ENCODE results near the gene RNF213. TPM values are rescaled to one million over a fixed set of nuclear protein-coding genes. Genes with fewer than 3 reads are reported as not detected.

The RNF213 gene
- total and polyA plus RNA-seq, 4 donors: 45.1 to 78.3 (median 59.3) TPM

DNA sequence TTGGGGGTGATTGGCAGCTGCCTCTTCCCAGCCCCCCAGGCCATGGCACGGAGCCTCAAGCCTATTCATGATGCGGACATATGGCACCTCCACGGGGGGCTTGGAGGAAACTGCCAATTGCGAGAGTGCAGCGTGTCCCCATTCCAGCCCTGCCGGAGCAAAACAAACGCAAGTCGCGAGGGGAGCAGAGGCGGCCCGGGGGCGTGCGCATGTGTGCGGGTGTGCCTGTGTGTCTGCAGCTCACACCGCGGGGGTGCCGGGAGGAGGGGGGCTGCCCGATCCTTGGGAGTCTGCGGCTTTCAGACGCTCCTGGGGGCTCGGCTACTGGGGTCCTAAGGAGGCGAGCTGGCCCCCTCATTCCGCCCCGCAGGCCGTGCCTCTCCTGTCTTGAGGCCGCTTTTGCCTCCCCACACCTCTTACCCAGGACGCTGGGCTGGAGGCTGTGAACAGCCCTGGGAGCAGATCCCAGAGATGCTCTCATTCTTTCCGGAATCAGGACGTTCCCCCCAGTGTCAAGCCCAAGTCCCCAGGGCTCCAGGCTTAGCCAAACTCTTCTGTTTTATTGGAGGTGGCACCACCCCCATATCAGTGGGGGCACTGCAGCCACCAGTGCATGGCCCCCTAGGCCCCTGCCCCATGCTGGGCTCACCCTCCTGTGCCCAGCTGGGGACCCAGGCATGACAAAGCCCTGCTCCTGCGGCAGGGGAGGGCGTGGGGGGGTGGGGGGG, 183.4 kb downstream of the RNF213 start:
- peak in 2 of 6 donors; percentile 89 for DNase-seq (ENCODE audit: low read depth in 4 of 6, low spot score in 6 of 6)
- WGBS (ENCODE audit: insufficient coverage): 5% methylated on average over 29 of the region's 31 CpGs
- Histone ChIP-seq H3K27me3 (ENCODE audit: control insufficient read depth, insufficient read depth, low read length) (no peaks in the 10 kb centered on the region), H3K4me1 (ENCODE audit: control insufficient read depth, insufficient read depth, low read length) (peaks cover 56% of the 10 kb centered on the region), H3K9me3 (ENCODE audit: control insufficient read depth, insufficient read depth, low read length) (no peaks in the 10 kb centered on the region), H3K27ac (ENCODE audit: low read depth, low read length) (no peak overlapping the region), H3K36me3 (ENCODE audit: control insufficient read depth, insufficient read depth, low read length) (peaks cover 13% of the 10 kb centered on the region), H3K4me3 (ENCODE audit: low read depth, low read length) (no peak overlapping the region)

DNA sequence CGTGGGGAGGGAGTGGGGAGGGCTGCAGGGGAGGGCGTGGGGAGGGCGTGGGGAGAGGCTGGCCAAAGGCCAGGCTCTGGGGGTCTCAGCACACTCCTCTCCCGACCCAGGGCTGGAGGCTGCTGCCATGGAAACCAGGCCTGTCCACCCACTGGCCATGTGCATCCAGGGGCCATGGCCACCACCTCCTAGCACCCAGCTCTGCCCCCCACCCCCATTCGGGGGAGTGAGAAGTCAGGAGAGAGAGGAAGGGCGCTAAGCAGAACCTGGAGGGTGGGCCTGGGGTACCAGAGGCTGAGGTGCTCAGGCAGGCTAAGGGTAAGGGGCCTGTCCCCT, 184.0 kb downstream of the RNF213 start:
- H3K9me3 ChIP-seq (ENCODE audit: control insufficient read depth, insufficient read depth, low read length): no peaks in the 10 kb centered on the region
- peaks cover 56% of the 10 kb centered on the region for H3K4me1 ChIP-seq (ENCODE audit: control insufficient read depth, insufficient read depth, low read length)
- H3K27me3 ChIP-seq (ENCODE audit: control insufficient read depth, insufficient read depth, low read length): no peaks in the 10 kb centered on the region
- peaks cover 12% of the 10 kb centered on the region for H3K36me3 ChIP-seq (ENCODE audit: control insufficient read depth, insufficient read depth, low read length)
- H3K27ac ChIP-seq (ENCODE audit: low read depth, low read length): no peak overlapping the region
- no peak overlapping the region for H3K4me3 ChIP-seq (ENCODE audit: low read depth, low read length)
- 33% methylated on average over 2 of the region's 6 CpGs for WGBS (ENCODE audit: insufficient coverage)
- no peak for DNase-seq (ENCODE audit: low read depth in 4 of 6, low spot score in 6 of 6)

DNA sequence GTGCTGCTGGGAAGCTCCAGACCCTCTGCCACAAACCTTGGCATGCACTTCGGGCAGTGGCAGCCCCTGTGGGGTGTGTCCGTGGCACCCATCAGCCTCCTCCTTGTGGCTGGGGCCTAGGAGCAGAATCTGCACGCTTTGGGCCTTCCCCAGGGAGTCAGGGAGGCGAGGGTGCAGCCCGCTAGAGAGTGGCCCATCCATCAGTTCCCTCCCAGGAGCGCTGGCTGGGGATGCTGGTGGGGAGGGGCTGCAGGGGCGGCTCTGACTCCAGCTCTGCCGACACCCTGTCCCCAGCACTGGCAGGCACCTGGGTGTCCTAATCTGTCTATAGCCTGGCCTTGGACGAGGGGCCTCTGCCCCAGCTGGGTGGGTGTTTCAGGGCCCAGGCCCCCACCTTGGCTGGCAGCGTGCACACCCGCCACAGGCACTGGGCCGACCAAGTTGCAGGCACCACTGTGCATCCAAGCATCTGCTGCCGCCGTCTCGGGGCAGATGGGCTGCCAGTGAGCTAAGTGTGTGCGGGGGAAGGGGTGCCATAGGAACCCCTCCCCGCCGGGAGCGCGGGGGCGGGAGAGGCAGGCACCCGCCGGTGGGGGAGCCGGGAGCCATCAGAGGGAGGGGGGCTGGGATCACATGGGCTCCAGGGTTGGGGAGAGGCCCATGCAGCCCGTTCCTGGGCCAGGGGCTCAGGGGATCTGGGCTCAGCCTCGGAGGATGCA, 184.5 kb downstream of the RNF213 start:
- H3K9me3 ChIP-seq (ENCODE audit: control insufficient read depth, insufficient read depth, low read length): no peaks in the 10 kb centered on the region
- H3K27me3 ChIP-seq (ENCODE audit: control insufficient read depth, insufficient read depth, low read length): no peaks in the 10 kb centered on the region
- H3K27ac ChIP-seq (ENCODE audit: low read depth, low read length): no peak overlapping the region
- WGBS (ENCODE audit: insufficient coverage): 33% methylated on average over 23 of the region's 26 CpGs
- H3K4me3 ChIP-seq (ENCODE audit: low read depth, low read length): no peak overlapping the region
- peaks cover 57% of the 10 kb centered on the region for H3K4me1 ChIP-seq (ENCODE audit: control insufficient read depth, insufficient read depth, low read length)
- peaks cover 10% of the 10 kb centered on the region for H3K36me3 ChIP-seq (ENCODE audit: control insufficient read depth, insufficient read depth, low read length)
- DNase-seq (ENCODE audit: low read depth in 4 of 6, low spot score in 6 of 6): peak in 2 of 6 donors; percentile 45 to 90

DNA sequence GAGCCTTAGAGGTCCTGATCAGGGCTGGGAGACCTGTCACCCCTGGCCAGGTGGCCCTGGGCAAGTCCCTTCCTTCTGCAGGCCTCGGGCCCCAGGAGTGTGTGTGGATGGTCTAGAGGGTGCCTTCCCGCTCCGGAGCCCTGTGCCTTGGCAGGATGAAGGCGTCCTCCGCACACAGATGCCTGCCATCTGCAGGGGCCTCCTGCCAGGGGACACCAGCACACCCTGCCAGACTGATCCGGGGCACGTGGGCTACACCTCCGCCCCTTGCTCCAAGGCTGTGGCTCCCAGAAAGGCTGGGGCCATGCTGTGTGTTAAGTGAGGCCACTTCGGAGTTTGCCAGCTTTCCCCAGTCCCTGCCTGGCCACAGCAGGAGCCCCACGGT, 185.1 kb downstream of the RNF213 start:
- H3K27ac ChIP-seq (ENCODE audit: low read depth, low read length): no peak overlapping the region
- H3K36me3 ChIP-seq (ENCODE audit: control insufficient read depth, insufficient read depth, low read length): peaks cover 10% of the 10 kb centered on the region
- H3K4me3 ChIP-seq (ENCODE audit: low read depth, low read length): no peak overlapping the region
- WGBS (ENCODE audit: insufficient coverage): 58% methylated on average over 3 of the region's 10 CpGs
- DNase-seq (ENCODE audit: low read depth in 4 of 6, low spot score in 6 of 6): peak in 1 of 6 donors; percentile 84
- no peaks in the 10 kb centered on the region for H3K27me3 ChIP-seq (ENCODE audit: control insufficient read depth, insufficient read depth, low read length)
- H3K4me1 ChIP-seq (ENCODE audit: control insufficient read depth, insufficient read depth, low read length): peaks cover 62% of the 10 kb centered on the region
- H3K9me3 ChIP-seq (ENCODE audit: control insufficient read depth, insufficient read depth, low read length): no peaks in the 10 kb centered on the region

DNA sequence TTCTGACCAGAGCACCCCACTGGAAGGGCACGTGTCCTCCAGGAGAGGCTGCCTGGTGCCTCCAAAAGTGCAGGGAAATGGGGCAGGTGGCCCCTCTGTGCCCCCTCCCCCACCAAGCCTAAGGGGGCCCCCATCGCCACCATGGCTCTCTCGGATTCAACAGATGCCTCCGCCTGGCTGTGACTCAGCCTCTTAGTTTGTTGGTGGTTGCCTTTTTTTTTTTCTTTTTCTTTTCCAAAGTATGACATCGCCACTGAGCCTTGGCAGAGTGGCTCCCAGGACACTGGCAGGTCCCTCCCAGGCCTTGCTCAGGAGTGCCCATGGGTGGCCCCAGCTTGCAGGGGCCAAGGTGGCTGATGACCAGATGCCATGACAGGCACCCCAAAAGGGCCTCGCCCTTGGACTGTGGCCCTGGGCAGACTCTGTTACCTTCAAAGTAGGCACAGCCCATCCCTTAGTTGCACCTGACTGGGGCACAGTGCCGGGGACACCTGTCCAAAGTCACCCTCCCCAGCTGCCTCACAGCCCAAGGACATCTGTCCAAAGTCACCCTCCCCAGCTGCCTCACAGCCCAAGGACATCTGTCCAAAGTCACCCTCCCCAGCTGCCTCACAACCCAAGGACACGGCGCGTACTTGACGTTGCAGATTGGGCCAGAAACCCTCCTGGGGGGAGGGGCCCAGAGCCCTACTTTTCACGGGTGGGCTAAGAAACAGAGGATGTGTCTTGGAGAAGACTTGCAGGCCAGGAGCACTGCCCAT, 186.2 kb downstream of the RNF213 start:
- Histone ChIP-seq H3K27me3 (ENCODE audit: control insufficient read depth, insufficient read depth, low read length) (no peaks in the 10 kb centered on the region), H3K4me1 (ENCODE audit: control insufficient read depth, insufficient read depth, low read length) (peaks cover 54% of the 10 kb centered on the region), H3K27ac (ENCODE audit: low read depth, low read length) (no peak overlapping the region), H3K4me3 (ENCODE audit: low read depth, low read length) (no peak overlapping the region), H3K9me3 (ENCODE audit: control insufficient read depth, insufficient read depth, low read length) (no peaks in the 10 kb centered on the region), H3K36me3 (ENCODE audit: control insufficient read depth, insufficient read depth, low read length) (peaks cover 4% of the 10 kb centered on the region)
- DNase-seq (ENCODE audit: low read depth in 4 of 6, low spot score in 6 of 6): peak in 1 of 6 donors; percentile 52
- 70% methylated on average over 5 of the region's 12 CpGs for WGBS (ENCODE audit: insufficient coverage)

DNA sequence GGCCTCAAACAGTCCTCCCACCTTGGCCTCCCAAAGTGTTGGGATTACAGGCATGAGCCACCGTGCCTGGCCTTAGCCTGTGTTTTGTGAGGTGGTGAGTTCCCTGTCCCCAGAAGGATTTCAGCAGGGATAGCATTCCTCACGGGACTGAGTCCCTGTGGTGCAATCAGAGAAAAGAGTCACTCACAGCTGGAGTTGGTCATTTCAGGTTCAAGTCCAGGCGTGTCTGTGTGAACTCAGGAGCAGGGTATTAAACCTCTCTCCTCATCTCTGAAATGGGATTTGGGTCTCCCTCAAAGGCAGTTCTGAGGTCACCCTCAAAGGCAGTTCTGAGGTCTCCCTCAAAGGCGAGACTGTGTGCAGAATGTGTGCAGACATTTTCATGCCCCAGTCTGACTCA, 187.1 kb downstream of the RNF213 start:
- WGBS (ENCODE audit: insufficient coverage): 78% methylated on average over 3 of the region's 4 CpGs
- no peak for DNase-seq (ENCODE audit: low read depth in 4 of 6, low spot score in 6 of 6)
- Histone ChIP-seq H3K4me1 (ENCODE audit: control insufficient read depth, insufficient read depth, low read length) (peaks cover 49% of the 10 kb centered on the region), H3K36me3 (ENCODE audit: control insufficient read depth, insufficient read depth, low read length) (peaks cover 9% of the 10 kb centered on the region), H3K4me3 (ENCODE audit: low read depth, low read length) (no peak overlapping the region), H3K27ac (ENCODE audit: low read depth, low read length) (no peak overlapping the region), H3K9me3 (ENCODE audit: control insufficient read depth, insufficient read depth, low read length) (no peaks in the 10 kb centered on the region), H3K27me3 (ENCODE audit: control insufficient read depth, insufficient read depth, low read length) (no peaks in the 10 kb centered on the region)

Small RNA genes within 50 kb of the gene (small RNA-seq; reads per million reads assigned to genes)
- not detected for gene MIR4730 (ENCODE audit: low replicate concordance)

Other genes starting within 250 kb of the RNF213 start
- 10 to 100 TPM; 16.7 to 25.9 TPM for gene TBC1D16, start 225.0 kb upstream of the RNF213 start, total RNA-seq
- gene TBC1D16, start 225.0 kb upstream of the RNF213 start, polyA plus RNA-seq (ENCODE audit: insufficient read length in 2 of 2): 10 to 100 TPM; 36.4 to 38.8 TPM
- gene CCDC40, start 224.2 kb upstream of the RNF213 start, total RNA-seq: 10 to 100 TPM in 1 of 2 donors, 1 to 10 TPM in 1; 6.9 to 19.7 TPM
- 10 to 100 TPM; 24.7 to 34.6 TPM for gene CCDC40, start 224.2 kb upstream of the RNF213 start, polyA plus RNA-seq (ENCODE audit: insufficient read length in 2 of 2)
- 10 to 100 TPM; 13.3 to 21.9 TPM for gene GAA, start 159.3 kb upstream of the RNF213 start, total RNA-seq
- 10 to 100 TPM; 51.1 to 58.1 TPM for gene GAA, start 159.3 kb upstream of the RNF213 start, polyA plus RNA-seq (ENCODE audit: insufficient read length in 2 of 2)
- 100 to 1,000 TPM in 1 of 2 donors, 10 to 100 TPM in 1; 63.4 to 107 TPM for gene EIF4A3, start 113.7 kb upstream of the RNF213 start, total RNA-seq
- 10 to 100 TPM; 97.5 to 98.2 TPM for gene EIF4A3, start 113.7 kb upstream of the RNF213 start, polyA plus RNA-seq (ENCODE audit: insufficient read length in 2 of 2)
- under 1 TPM; 0.28 to 0.50 TPM for gene CARD14, start 90.8 kb upstream of the RNF213 start, total RNA-seq
- 1 to 10 TPM; 1.3 to 3.1 TPM for gene CARD14, start 90.8 kb upstream of the RNF213 start, polyA plus RNA-seq (ENCODE audit: insufficient read length in 2 of 2)
- gene SGSH, start 40.5 kb upstream of the RNF213 start, total RNA-seq: 10 to 100 TPM in 1 of 2 donors, 1 to 10 TPM in 1; 6.5 to 22.9 TPM
- gene SGSH, start 40.5 kb upstream of the RNF213 start, polyA plus RNA-seq (ENCODE audit: insufficient read length in 2 of 2): 10 to 100 TPM; 23.0 to 37.3 TPM
- 10 to 100 TPM; 19.2 to 25.1 TPM for gene SLC26A11, start 40.4 kb upstream of the RNF213 start, total RNA-seq
- 10 to 100 TPM; 43.1 to 61.7 TPM for gene SLC26A11, start 40.4 kb upstream of the RNF213 start, polyA plus RNA-seq (ENCODE audit: insufficient read length in 2 of 2)
- gene ENDOV, start 154.3 kb downstream of the RNF213 start, total RNA-seq: 10 to 100 TPM; 14.3 to 21.2 TPM
- gene ENDOV, start 154.3 kb downstream of the RNF213 start, polyA plus RNA-seq (ENCODE audit: insufficient read length in 2 of 2): 10 to 100 TPM; 37.6 to 51.6 TPM
- 10 to 100 TPM in 1 of 2 donors, 1 to 10 TPM in 1; 6.7 to 19.4 TPM for gene NPTX1, start 215.8 kb downstream of the RNF213 start, total RNA-seq
- gene NPTX1, start 215.8 kb downstream of the RNF213 start, polyA plus RNA-seq (ENCODE audit: insufficient read length in 2 of 2): 10 to 100 TPM; 20.5 to 23.5 TPM

Measured in spinal cord (tissue), 10 donors.